Astrocyte (in vitro differentiated cells and primary cell): ENCODE data around the gene CPAMD8. TPM values are rescaled to one million over a fixed set of nuclear protein-coding genes. Genes with fewer than 3 reads are reported as not detected.

Experiments
- DNase-seq: peaks from one replicate; pipeline ENCODE4 v3.0.0-alpha.2; 2010; ENCODE audit warnings: low read depth
- FAIRE-seq: peaks from 2 replicates; lab custom pipeline; 2011; peaks lifted over from hg19 to GRCh38; lab: Jason Lieb, UNC
- H2AFZ ChIP-seq: 2 replicates; pipeline ENCODE4 v1.6.0; 2012; ENCODE audit warnings: low read depth, low read length, inconsistent platforms
- H3K27ac ChIP-seq: 2 replicates; pipeline ENCODE4 v1.5.1; 2011; ENCODE audit warnings: low read depth, low read length, inconsistent platforms
- H3K27me3 ChIP-seq: 2 replicates; pipeline ENCODE4 v1.6.0; 2011; ENCODE audit warnings: low read length, inconsistent platforms; ENCODE audit not compliant: insufficient read depth
- H3K36me3 ChIP-seq: 2 replicates; pipeline ENCODE4 v1.5.1; 2011; ENCODE audit warnings: low read length, inconsistent platforms; ENCODE audit not compliant: insufficient read depth
- H3K4me1 ChIP-seq: 2 replicates; pipeline ENCODE4 v1.5.1; 2011; ENCODE audit warnings: low read length, inconsistent platforms; ENCODE audit not compliant: insufficient read depth
- H3K4me2 ChIP-seq: 2 replicates; pipeline ENCODE4 v1.6.0; 2012; ENCODE audit warnings: low read length, inconsistent platforms
- H3K4me3 ChIP-seq: 2 replicates; pipeline ENCODE4 v1.5.1; 2011; ENCODE audit warnings: low read depth, mild to moderate bottlenecking, low read length, inconsistent platforms; ENCODE audit not compliant: insufficient read depth
- H3K79me2 ChIP-seq: 2 replicates; pipeline ENCODE4 v1.6.0; 2012; ENCODE audit warnings: mild to moderate bottlenecking, low read length, inconsistent platforms; ENCODE audit not compliant: insufficient read depth
- H3K9ac ChIP-seq: 2 replicates; pipeline ENCODE4 v1.6.0; 2012; ENCODE audit warnings: mild to moderate bottlenecking, low read length, inconsistent platforms
- H3K9me3 ChIP-seq: 2 replicates; pipeline ENCODE4 v1.5.1; 2012; ENCODE audit warnings: low read depth, mild to moderate bottlenecking, low read length, inconsistent platforms; ENCODE audit not compliant: insufficient read depth
- H4K20me1 ChIP-seq: 2 replicates; pipeline ENCODE4 v1.6.0; 2012; ENCODE audit warnings: low read length, inconsistent platforms; ENCODE audit not compliant: insufficient read depth
- H3K27ac Mint-ChIP-seq: one replicate; pipeline ENCODE4 v1.8.0; 2021; ENCODE audit warnings: mild to moderate bottlenecking, mixed read lengths; ENCODE audit not compliant: unreplicated experiment
- H3K27me3 Mint-ChIP-seq: one replicate; pipeline ENCODE4 v1.8.0; 2021; ENCODE audit warnings: low read depth, mixed read lengths; ENCODE audit not compliant: unreplicated experiment
- H3K36me3 Mint-ChIP-seq: one replicate; pipeline ENCODE4 v1.8.0; 2021; ENCODE audit warnings: low read depth, mixed read lengths; ENCODE audit not compliant: unreplicated experiment
- H3K4me1 Mint-ChIP-seq: one replicate; pipeline ENCODE4 v1.8.0; 2021; ENCODE audit warnings: low read depth, mixed read lengths; ENCODE audit not compliant: unreplicated experiment
- H3K4me3 Mint-ChIP-seq: one replicate; pipeline ENCODE4 v1.8.0; 2021; ENCODE audit warnings: mild to moderate bottlenecking, moderate library complexity, mixed read lengths; ENCODE audit not compliant: unreplicated experiment
- H3K9me3 Mint-ChIP-seq: one replicate; pipeline ENCODE4 v1.8.0; 2021; ENCODE audit warnings: mild to moderate bottlenecking, mixed read lengths; ENCODE audit not compliant: unreplicated experiment
- CTCF ChIP-seq: IDR thresholded peaks from 2 replicates; pipeline ENCODE4 v1.5.1; 2011; ENCODE audit warnings: low read depth, mild to moderate bottlenecking, inconsistent platforms, low read length, moderate library complexity; ENCODE audit not compliant: insufficient read depth
- EZH2 ChIP-seq: IDR thresholded peaks from 2 replicates; pipeline ENCODE4 v1.6.1; 2012; ENCODE audit warnings: mild to moderate bottlenecking, low read length, inconsistent platforms; ENCODE audit not compliant: insufficient read depth
- total RNA-seq: library from RNA; stranded (reverse); gene quantifications from 2 replicates; pipeline ENCODE4 v1.2.1, GENCODE V29; 2021

Gene CPAMD8
- total RNA-seq, 1 donor from 2014 or later, result 1.9 TPM

GRCh38 chr19:16978156-16978555, 48.5 kb downstream of the CPAMD8 start:
- DNase-seq, result no peak
- Histone ChIP-seq H3K9me3 (no peaks in the 10 kb centered on the region), H3K4me3 (no peak overlapping the region), H3K9ac (no peak overlapping the region), H4K20me1 (no peaks in the 10 kb centered on the region), H3K27me3 (no peaks in the 10 kb centered on the region), H3K4me1 (no peaks in the 10 kb centered on the region), H3K4me2 (no peak overlapping the region), H3K79me2 (no peaks in the 10 kb centered on the region), H3K27ac (no peak overlapping the region), H3K36me3 (no peaks in the 10 kb centered on the region), H2AFZ (no peak overlapping the region)
- no peak overlapping the region for H3K27ac Mint-ChIP-seq
- no peaks in the 10 kb centered on the region for H3K36me3 Mint-ChIP-seq
- no peak for FAIRE-seq
- H3K4me1 Mint-ChIP-seq, result no peaks in the 10 kb centered on the region
- H3K4me3 Mint-ChIP-seq, result no peak overlapping the region
- TF ChIP-seq EZH2 (no peak), CTCF (no peak)
- peaks cover 27% of the 10 kb centered on the region for H3K27me3 Mint-ChIP-seq
- peaks cover 3% of the 10 kb centered on the region for H3K9me3 Mint-ChIP-seq

DNA sequence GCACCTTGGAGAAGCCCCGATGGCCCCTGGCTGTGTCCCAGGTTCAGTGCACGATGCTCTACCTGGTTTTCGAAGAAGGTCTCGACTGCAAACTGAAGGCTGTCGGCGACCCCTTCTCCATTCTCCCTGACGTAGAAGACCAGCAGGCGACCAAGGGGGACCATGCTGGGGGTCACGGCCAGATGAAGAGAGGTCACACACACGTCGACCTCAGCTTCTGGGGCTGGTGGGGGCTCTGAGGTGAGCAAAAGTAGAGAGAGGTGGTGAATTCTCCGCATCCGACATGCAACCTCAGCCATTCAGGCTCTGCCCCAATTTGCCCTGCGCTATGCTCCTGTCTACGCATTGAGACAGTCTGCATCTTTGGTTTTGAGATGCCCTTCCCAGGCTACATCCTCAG, 49.3 kb downstream of the CPAMD8 start:
- no peak for TF ChIP-seq CTCF
- no peak for TF ChIP-seq EZH2
- H3K9me3 Mint-ChIP-seq, result peaks cover 3% of the 10 kb centered on the region
- H3K27ac Mint-ChIP-seq, result no peak overlapping the region
- Histone ChIP-seq H3K27me3 (no peaks in the 10 kb centered on the region), H3K9me3 (no peaks in the 10 kb centered on the region), H2AFZ (no peak overlapping the region), H3K79me2 (no peaks in the 10 kb centered on the region), H3K9ac (no peak overlapping the region), H3K4me1 (no peaks in the 10 kb centered on the region), H3K27ac (no peak overlapping the region), H4K20me1 (no peaks in the 10 kb centered on the region), H3K36me3 (no peaks in the 10 kb centered on the region), H3K4me3 (no peak overlapping the region), H3K4me2 (no peak overlapping the region)
- H3K4me1 Mint-ChIP-seq, result no peaks in the 10 kb centered on the region
- H3K27me3 Mint-ChIP-seq, result peaks cover 27% of the 10 kb centered on the region
- no peak for DNase-seq
- H3K36me3 Mint-ChIP-seq, result no peaks in the 10 kb centered on the region
- no peak for FAIRE-seq
- no peak overlapping the region for H3K4me3 Mint-ChIP-seq

DNA sequence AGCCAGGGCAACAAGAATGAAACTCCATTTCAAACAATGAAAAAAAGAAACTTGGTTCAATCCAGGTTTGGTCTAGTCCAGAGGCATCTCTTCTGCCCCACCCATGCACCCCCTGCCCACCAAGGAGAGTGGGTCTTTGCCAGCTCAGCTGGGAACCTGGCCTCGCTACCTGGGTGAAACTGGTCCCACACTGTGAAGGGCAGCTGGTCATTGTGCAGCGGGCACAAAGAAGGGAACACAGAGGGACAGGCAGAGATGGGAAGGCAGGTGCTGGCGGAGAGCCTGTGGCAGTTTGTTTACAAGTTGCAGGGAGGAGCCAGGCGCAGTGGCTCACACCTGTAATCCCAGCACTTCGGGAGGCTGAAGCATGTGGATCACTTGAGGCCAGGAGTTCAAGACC, 50.2 kb downstream of the CPAMD8 start:
- Histone ChIP-seq H3K4me3 (no peak overlapping the region), H3K36me3 (no peaks in the 10 kb centered on the region), H3K9ac (no peak overlapping the region), H2AFZ (no peak overlapping the region), H3K27ac (no peak overlapping the region), H3K4me1 (no peaks in the 10 kb centered on the region), H3K27me3 (no peaks in the 10 kb centered on the region), H3K9me3 (no peaks in the 10 kb centered on the region), H3K4me2 (no peak overlapping the region), H3K79me2 (no peaks in the 10 kb centered on the region), H4K20me1 (no peaks in the 10 kb centered on the region)
- Mint-ChIP-seq H3K27me3 (peaks cover 27% of the 10 kb centered on the region), H3K9me3 (peaks cover 3% of the 10 kb centered on the region), H3K27ac (no peak overlapping the region), H3K36me3 (no peaks in the 10 kb centered on the region), H3K4me1 (no peaks in the 10 kb centered on the region), H3K4me3 (no peak overlapping the region)
- DNase-seq (no peak), FAIRE-seq (no peak)
- TF ChIP-seq EZH2, result no peak
- TF ChIP-seq CTCF, result no peak
